ENCODE data around the gene DGKH. TPM values are rescaled to one million over a fixed set of nuclear protein-coding genes. Genes with fewer than 3 reads are reported as not detected.

The DGKH gene
- total and polyA plus RNA-seq, 2 of the 13 experiments (the other 11 are each of a cell fraction or from before 2014, with no cell fraction given) = 0.01 to 0.13 TPM

- TF ChIP-seq SMYD3 (CRISPR knock-in tag; IDR thresholded peaks at IDR 0.05) (no peak), PHF21A (CRISPR knock-in tag; IDR thresholded peaks at IDR 0.05) (no peak), GABPA (IDR thresholded peaks at IDR 0.05; ENCODE audit: low read depth, low read length) (no peak), GABPA (CRISPR knock-in tag; IDR thresholded peaks at IDR 0.05; ENCODE audit: low read depth) (no peak), ATF4 (CRISPR knock-in tag; IDR thresholded peaks at IDR 0.05) (no peak), SMARCE1 (IDR thresholded peaks at IDR 0.05; ENCODE audit: borderline replicate concordance) (no peak), ZNF552 (CRISPR knock-in tag; IDR thresholded peaks at IDR 0.05; ENCODE audit: borderline replicate concordance) (no peak), ATF6 (CRISPR knock-in tag; conservative IDR thresholded peaks at IDR 0.05) (no peak), TERF1 (CRISPR knock-in tag; IDR thresholded peaks at IDR 0.05) (no peak), SOX6 (IDR thresholded peaks at IDR 0.05) (no peak), SOX6 (CRISPR knock-in tag; IDR thresholded peaks at IDR 0.05) (peak; percentile 31; the same call in 1 of the 2 replicates), ZNF205 (CRISPR knock-in tag; IDR thresholded peaks at IDR 0.05) (no peak), ZNF720 (CRISPR knock-in tag; IDR thresholded peaks at IDR 0.05) (no peak), SALL1 (CRISPR knock-in tag; IDR thresholded peaks at IDR 0.05) (no peak), NCOR1 (IDR thresholded peaks at IDR 0.05; ENCODE audit: borderline replicate concordance, low read length) (peak; percentile 52; the same call in 1 of the 2 replicates), TBX3 (IDR thresholded peaks at IDR 0.05; ENCODE audit: borderline replicate concordance) (peak; percentile 39; the same call in 1 of the 2 replicates), THAP8 (CRISPR knock-in tag; IDR thresholded peaks at IDR 0.05; ENCODE audit: borderline replicate concordance) (no peak), ZNF292 (CRISPR knock-in tag; IDR thresholded peaks at IDR 0.05; ENCODE audit: borderline replicate concordance, low read depth) (peak; percentile 53; the same call in 1 of the 2 replicates), HINFP (CRISPR knock-in tag; IDR thresholded peaks at IDR 0.05; ENCODE audit: low read depth) (no peak), TFAP4 (IDR thresholded peaks at IDR 0.05; ENCODE audit: borderline replicate concordance, low read depth) (0 out of 2 replicates have a peak, but pooled peaks have one; percentile 24), SNAPC2 (CRISPR knock-in tag; IDR thresholded peaks at IDR 0.05) (no peak), MED1 (CRISPR knock-in tag; IDR thresholded peaks at IDR 0.05) (no peak), NR2F1 (CRISPR knock-in tag; IDR thresholded peaks at IDR 0.05) (no peak), SMAD9 (CRISPR knock-in tag; IDR thresholded peaks at IDR 0.05) (no peak)
Measured at GRCh38 chr13:42028113-42028799, 20.2 kb upstream of the DGKH start (continued).
